ENCODE measurements around the gene GPR17. TPM values are rescaled to one million over a fixed set of nuclear protein-coding genes. Genes with fewer than 3 reads are reported as not detected.

The GPR17 gene
- total RNA-seq, 1 donor from 2014 or later = not detected

- Mint-ChIP-seq H3K9me3 (no peaks in the 10 kb centered on the region), H3K36me3 (no peaks in the 10 kb centered on the region), H3K4me3 (no peak overlapping the region), H3K27ac (no peak overlapping the region), H3K27me3 (ENCODE audit: low read depth) (no peaks in the 10 kb centered on the region), H3K4me1 (peaks cover 18% of the 10 kb centered on the region)
- no peak for DNase-seq (ENCODE audit: low spot score in 2 of 2, unreplicated experiment in 2 of 2)
- TF ChIP-seq, protein P1, sequence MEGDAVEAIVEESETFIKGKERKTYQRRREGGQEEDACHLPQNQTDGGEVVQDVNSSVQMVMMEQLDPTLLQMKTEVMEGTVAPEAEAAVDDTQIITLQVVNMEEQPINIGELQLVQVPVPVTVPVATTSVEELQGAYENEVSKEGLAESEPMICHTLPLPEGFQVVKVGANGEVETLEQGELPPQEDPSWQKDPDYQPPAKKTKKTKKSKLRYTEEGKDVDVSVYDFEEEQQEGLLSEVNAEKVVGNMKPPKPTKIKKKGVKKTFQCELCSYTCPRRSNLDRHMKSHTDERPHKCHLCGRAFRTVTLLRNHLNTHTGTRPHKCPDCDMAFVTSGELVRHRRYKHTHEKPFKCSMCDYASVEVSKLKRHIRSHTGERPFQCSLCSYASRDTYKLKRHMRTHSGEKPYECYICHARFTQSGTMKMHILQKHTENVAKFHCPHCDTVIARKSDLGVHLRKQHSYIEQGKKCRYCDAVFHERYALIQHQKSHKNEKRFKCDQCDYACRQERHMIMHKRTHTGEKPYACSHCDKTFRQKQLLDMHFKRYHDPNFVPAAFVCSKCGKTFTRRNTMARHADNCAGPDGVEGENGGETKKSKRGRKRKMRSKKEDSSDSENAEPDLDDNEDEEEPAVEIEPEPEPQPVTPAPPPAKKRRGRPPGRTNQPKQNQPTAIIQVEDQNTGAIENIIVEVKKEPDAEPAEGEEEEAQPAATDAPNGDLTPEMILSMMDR (IDR thresholded peaks at IDR 0.05; ENCODE audit: unreplicated experiment) = no peak
These were observed 3.2 kb downstream of the GPR17 start for GRCh38 chr2:127649100-127649611.

DNA sequence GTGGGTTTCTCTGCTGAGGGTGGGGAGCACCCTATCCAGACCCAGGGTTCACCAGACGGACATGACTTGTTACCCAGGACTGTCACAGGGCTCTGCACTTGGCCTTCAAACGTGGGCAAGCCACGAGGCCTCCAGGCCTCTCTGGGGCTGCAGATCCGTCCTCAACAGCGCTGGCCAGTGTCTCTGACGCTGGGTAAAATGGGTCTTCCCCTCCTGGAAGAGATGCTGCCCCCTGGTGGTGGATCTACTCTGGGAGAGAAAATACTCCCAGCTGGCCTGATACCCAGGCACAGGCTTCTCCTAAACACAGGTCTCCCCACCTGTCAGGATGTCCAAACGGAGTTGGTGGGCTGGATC, 3.7 kb downstream of the GPR17 start:
- Mint-ChIP-seq H3K27me3 (ENCODE audit: low read depth) (no peaks in the 10 kb centered on the region), H3K27ac (peak overlapping the region; percentile 64), H3K4me1 (peaks cover 18% of the 10 kb centered on the region), H3K9me3 (no peaks in the 10 kb centered on the region), H3K4me3 (no peak overlapping the region), H3K36me3 (no peaks in the 10 kb centered on the region)
- TF ChIP-seq, protein P1 (IDR thresholded peaks at IDR 0.05; ENCODE audit: unreplicated experiment) = peak; percentile 95
- peak; percentile 87 to 92 for DNase-seq (ENCODE audit: low spot score in 2 of 2, unreplicated experiment in 2 of 2)

GRCh38 chr2:127650041-127650784, 4.3 kb downstream of the GPR17 start:
- H3K36me3 Mint-ChIP-seq = no peaks in the 10 kb centered on the region
- H3K27ac Mint-ChIP-seq = no peak overlapping the region
- peaks cover 18% of the 10 kb centered on the region for H3K4me1 Mint-ChIP-seq
- H3K27me3 Mint-ChIP-seq (ENCODE audit: low read depth) = no peaks in the 10 kb centered on the region
- DNase-seq (ENCODE audit: low spot score in 2 of 2, unreplicated experiment in 2 of 2) = no peak
- TF ChIP-seq, protein P1 (IDR thresholded peaks at IDR 0.05; ENCODE audit: unreplicated experiment) = peak; percentile 62
- no peaks in the 10 kb centered on the region for H3K9me3 Mint-ChIP-seq
- no peak overlapping the region for H3K4me3 Mint-ChIP-seq

DNA sequence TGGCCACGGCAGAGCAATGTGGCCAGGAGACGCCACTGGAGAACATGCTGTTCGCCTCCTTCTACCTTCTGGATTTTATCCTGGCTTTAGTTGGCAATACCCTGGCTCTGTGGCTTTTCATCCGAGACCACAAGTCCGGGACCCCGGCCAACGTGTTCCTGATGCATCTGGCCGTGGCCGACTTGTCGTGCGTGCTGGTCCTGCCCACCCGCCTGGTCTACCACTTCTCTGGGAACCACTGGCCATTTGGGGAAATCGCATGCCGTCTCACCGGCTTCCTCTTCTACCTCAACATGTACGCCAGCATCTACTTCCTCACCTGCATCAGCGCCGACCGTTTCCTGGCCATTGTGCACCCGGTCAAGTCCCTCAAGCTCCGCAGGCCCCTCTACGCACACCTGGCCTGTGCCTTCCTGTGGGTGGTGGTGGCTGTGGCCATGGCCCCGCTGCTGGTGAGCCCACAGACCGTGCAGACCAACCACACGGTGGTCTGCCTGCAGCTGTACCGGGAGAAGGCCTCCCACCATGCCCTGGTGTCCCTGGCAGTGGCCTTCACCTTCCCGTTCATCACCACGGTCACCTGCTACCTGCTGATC, 4.9 kb downstream of the GPR17 start:
- no peaks in the 10 kb centered on the region for H3K36me3 Mint-ChIP-seq
- DNase-seq (ENCODE audit: low spot score in 2 of 2, unreplicated experiment in 2 of 2) = no peak
- no peaks in the 10 kb centered on the region for H3K27me3 Mint-ChIP-seq (ENCODE audit: low read depth)
- H3K4me1 Mint-ChIP-seq = peaks cover 18% of the 10 kb centered on the region
- H3K4me3 Mint-ChIP-seq = no peak overlapping the region
- no peaks in the 10 kb centered on the region for H3K9me3 Mint-ChIP-seq
- TF ChIP-seq, protein P1 (IDR thresholded peaks at IDR 0.05; ENCODE audit: unreplicated experiment) = no peak
- H3K27ac Mint-ChIP-seq = no peak overlapping the region

DNA sequence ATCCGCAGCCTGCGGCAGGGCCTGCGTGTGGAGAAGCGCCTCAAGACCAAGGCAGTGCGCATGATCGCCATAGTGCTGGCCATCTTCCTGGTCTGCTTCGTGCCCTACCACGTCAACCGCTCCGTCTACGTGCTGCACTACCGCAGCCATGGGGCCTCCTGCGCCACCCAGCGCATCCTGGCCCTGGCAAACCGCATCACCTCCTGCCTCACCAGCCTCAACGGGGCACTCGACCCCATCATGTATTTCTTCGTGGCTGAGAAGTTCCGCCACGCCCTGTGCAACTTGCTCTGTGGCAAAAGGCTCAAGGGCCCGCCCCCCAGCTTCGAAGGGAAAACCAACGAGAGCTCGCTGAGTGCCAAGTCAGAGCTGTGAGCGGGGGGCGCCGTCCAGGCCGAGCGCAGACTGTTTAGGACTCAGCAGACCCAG, 5.4 kb downstream of the GPR17 start:
- TF ChIP-seq, protein P1 (IDR thresholded peaks at IDR 0.05; ENCODE audit: unreplicated experiment) = no peak

More for the DNA sequence above, 5.4 kb downstream of the GPR17 start:
- H3K36me3 Mint-ChIP-seq = no peaks in the 10 kb centered on the region
- no peaks in the 10 kb centered on the region for H3K27me3 Mint-ChIP-seq (ENCODE audit: low read depth)
- H3K27ac Mint-ChIP-seq = no peak overlapping the region
- no peak for DNase-seq (ENCODE audit: low spot score in 2 of 2, unreplicated experiment in 2 of 2)
- H3K4me1 Mint-ChIP-seq = peaks cover 18% of the 10 kb centered on the region
- H3K9me3 Mint-ChIP-seq = no peaks in the 10 kb centered on the region
- H3K4me3 Mint-ChIP-seq = no peak overlapping the region

Data from mesothelial cell of epicardium (in vitro differentiated cells).